ENCODE results near the gene ZNF292.

ZNF292 gene

DNA sequence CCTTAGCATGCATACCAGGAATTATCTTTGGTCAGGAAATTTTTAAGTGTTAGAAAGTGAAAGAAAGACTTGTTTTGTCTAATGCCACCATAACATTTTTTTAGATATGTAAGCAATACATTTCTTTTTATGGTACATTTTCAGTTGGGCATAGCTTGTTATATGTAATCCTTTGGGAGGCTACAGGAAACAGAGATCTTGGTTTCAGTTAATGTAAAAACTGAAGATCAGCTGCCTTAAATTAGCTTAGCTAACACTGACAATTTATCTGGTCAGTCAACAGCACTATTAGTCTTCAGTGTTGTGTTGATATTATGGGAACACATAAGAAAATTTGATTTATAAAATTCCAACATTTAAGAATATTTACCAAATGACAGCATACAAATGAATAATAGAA, 88.4 kb downstream of the ZNF292 start:
- H3K4me1 ChIP-seq (ENCODE audit: low read depth, poor library complexity, severe bottlenecking) = no peaks in the 10 kb centered on the region
- no peaks in the 10 kb centered on the region for H3K27me3 ChIP-seq (ENCODE audit: insufficient read depth, low read depth)
- no peak overlapping the region for H3K4me3 ChIP-seq (IDR thresholded peaks at IDR 0.05; ENCODE audit: insufficient read depth, low read depth, low read length)
- H3K27ac ChIP-seq = no peak overlapping the region
- H4K20me1 ChIP-seq (ENCODE audit: insufficient read depth) = no peaks in the 10 kb centered on the region
- H3K36me3 ChIP-seq (ENCODE audit: insufficient read depth) = no peaks in the 10 kb centered on the region
- H2AFZ ChIP-seq (ENCODE audit: low read depth) = no peak overlapping the region
- no peak overlapping the region for H3K9ac ChIP-seq
- H3K79me2 ChIP-seq (ENCODE audit: insufficient read depth, low read depth) = no peaks in the 10 kb centered on the region
- TF ChIP-seq, protein P1, sequence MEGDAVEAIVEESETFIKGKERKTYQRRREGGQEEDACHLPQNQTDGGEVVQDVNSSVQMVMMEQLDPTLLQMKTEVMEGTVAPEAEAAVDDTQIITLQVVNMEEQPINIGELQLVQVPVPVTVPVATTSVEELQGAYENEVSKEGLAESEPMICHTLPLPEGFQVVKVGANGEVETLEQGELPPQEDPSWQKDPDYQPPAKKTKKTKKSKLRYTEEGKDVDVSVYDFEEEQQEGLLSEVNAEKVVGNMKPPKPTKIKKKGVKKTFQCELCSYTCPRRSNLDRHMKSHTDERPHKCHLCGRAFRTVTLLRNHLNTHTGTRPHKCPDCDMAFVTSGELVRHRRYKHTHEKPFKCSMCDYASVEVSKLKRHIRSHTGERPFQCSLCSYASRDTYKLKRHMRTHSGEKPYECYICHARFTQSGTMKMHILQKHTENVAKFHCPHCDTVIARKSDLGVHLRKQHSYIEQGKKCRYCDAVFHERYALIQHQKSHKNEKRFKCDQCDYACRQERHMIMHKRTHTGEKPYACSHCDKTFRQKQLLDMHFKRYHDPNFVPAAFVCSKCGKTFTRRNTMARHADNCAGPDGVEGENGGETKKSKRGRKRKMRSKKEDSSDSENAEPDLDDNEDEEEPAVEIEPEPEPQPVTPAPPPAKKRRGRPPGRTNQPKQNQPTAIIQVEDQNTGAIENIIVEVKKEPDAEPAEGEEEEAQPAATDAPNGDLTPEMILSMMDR (conservative IDR thresholded peaks at IDR 0.05; ENCODE audit: low read depth, low read length) = no peak
- H3K4me2 ChIP-seq = no peak overlapping the region

DNA sequence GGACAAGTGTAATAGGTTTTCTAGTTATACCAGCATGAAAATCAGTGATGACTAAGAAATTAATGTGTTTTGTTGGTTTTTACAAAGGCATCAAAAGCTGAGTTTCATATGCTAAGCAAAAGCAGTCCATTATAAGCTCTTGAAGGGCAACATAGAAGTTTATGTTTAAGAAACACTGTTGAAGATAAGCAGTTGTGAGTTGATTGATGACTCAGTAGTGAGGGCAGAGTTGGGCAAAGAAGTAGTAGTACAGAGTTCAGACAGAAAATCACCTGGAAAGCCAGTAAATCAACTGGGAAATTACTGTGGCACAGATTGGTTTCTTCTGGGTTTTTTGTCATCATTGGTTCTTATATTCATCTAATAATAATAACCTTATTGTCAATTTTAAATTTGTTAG, 89.0 kb downstream of the ZNF292 start:
- no peaks in the 10 kb centered on the region for H3K36me3 ChIP-seq (ENCODE audit: insufficient read depth)
- H4K20me1 ChIP-seq (ENCODE audit: insufficient read depth) = no peaks in the 10 kb centered on the region
- H3K9ac ChIP-seq = no peak overlapping the region
- H3K4me1 ChIP-seq (ENCODE audit: low read depth, poor library complexity, severe bottlenecking) = no peaks in the 10 kb centered on the region
- no peak overlapping the region for H3K4me2 ChIP-seq
- no peaks in the 10 kb centered on the region for H3K27me3 ChIP-seq (ENCODE audit: insufficient read depth, low read depth)
- TF ChIP-seq, protein P1 (conservative IDR thresholded peaks at IDR 0.05; ENCODE audit: low read depth, low read length) = no peak
- no peak overlapping the region for H3K27ac ChIP-seq
- H2AFZ ChIP-seq (ENCODE audit: low read depth) = no peak overlapping the region
- H3K4me3 ChIP-seq (IDR thresholded peaks at IDR 0.05; ENCODE audit: insufficient read depth, low read depth, low read length) = no peak overlapping the region
- no peaks in the 10 kb centered on the region for H3K79me2 ChIP-seq (ENCODE audit: insufficient read depth, low read depth)

DNA sequence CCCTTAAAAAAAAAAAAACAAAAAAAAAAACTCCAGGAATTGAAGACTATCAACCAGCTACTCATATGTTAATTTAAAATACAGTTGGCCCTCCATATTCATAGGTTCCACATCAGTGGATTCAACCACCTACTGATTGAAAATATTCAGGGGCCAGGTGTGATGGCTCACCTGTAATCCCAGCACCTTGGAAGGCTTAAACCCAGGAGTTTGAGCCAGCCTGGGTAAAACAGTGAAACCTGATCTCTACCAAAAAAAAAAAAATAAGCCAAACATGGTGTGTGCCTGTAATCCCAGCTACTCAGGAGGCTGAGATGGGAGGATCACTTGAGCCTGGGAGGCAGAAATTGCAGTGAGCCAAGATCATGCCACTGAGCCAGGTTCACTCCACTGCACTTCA, 94.7 kb downstream of the ZNF292 start:
- no peak overlapping the region for H3K4me3 ChIP-seq (IDR thresholded peaks at IDR 0.05; ENCODE audit: insufficient read depth, low read depth, low read length)
- H3K9ac ChIP-seq = no peak overlapping the region
- H3K79me2 ChIP-seq (ENCODE audit: insufficient read depth, low read depth) = no peaks in the 10 kb centered on the region
- H4K20me1 ChIP-seq (ENCODE audit: insufficient read depth) = no peaks in the 10 kb centered on the region
- H3K4me2 ChIP-seq = no peak overlapping the region
- TF ChIP-seq, protein P1 (conservative IDR thresholded peaks at IDR 0.05; ENCODE audit: low read depth, low read length) = no peak
- H2AFZ ChIP-seq (ENCODE audit: low read depth) = no peak overlapping the region
- H3K27me3 ChIP-seq (ENCODE audit: insufficient read depth, low read depth) = no peaks in the 10 kb centered on the region
- peaks cover 8% of the 10 kb centered on the region for H3K4me1 ChIP-seq (ENCODE audit: low read depth, poor library complexity, severe bottlenecking)
- H3K27ac ChIP-seq = no peak overlapping the region
- no peaks in the 10 kb centered on the region for H3K36me3 ChIP-seq (ENCODE audit: insufficient read depth)

DNA sequence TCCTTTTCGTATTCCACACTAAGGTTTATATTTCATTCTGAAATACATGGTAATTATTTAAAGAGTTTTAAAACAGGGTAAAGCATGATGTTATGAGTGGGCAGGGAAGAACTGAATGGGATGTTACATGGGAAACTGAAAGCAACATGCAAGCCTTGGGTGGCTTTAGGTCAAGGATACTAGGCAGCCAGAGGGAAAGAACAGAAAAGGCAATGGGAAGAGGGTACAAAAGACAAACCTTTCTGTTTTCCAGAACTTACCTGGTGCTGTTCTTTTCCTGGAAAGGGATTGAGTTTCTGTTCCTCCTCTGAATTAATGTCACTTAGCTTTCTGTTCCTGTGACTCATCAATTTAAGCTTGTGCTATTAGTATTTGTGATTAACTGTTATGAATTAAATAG, 95.9 kb downstream of the ZNF292 start:
- no peaks in the 10 kb centered on the region for H4K20me1 ChIP-seq (ENCODE audit: insufficient read depth)
- no peak overlapping the region for H3K27ac ChIP-seq
- no peak overlapping the region for H3K4me2 ChIP-seq
- no peaks in the 10 kb centered on the region for H3K79me2 ChIP-seq (ENCODE audit: insufficient read depth, low read depth)
- H3K4me1 ChIP-seq (ENCODE audit: low read depth, poor library complexity, severe bottlenecking) = peaks cover 8% of the 10 kb centered on the region
- H3K27me3 ChIP-seq (ENCODE audit: insufficient read depth, low read depth) = no peaks in the 10 kb centered on the region
- H3K9ac ChIP-seq = no peak overlapping the region
- TF ChIP-seq, protein P1 (conservative IDR thresholded peaks at IDR 0.05; ENCODE audit: low read depth, low read length) = no peak
- no peaks in the 10 kb centered on the region for H3K36me3 ChIP-seq (ENCODE audit: insufficient read depth)
- H3K4me3 ChIP-seq (IDR thresholded peaks at IDR 0.05; ENCODE audit: insufficient read depth, low read depth, low read length) = no peak overlapping the region
- no peak overlapping the region for H2AFZ ChIP-seq (ENCODE audit: low read depth)

All from KMS-11 (cell line).